GM23338 (cell line): Measurements from ENCODE around the gene MUS81.

ENCODE experiments used
- CREB1 ChIP-seq: fragments of 250-450 bp; sonication (Bioruptor Pico); IDR thresholded peaks from 2 replicates; pipeline ENCODE4 v1.5.0; 2020; ENCODE audit warnings: low read depth, mild to moderate bottlenecking, moderate library complexity
- EZH2 ChIP-seq: fragments of 200-600 bp; sonication (generic); IDR thresholded peaks from one replicate; pipeline ENCODE4 v1.8.0; 2017; ENCODE audit warnings: antibody characterized with exemption, mild to moderate bottlenecking, low read depth; ENCODE audit not compliant: unreplicated experiment
- EZH2phosphoT487 ChIP-seq: fragments of 200-600 bp; sonication (generic); IDR thresholded peaks from one replicate; pipeline ENCODE4 v1.8.1; 2018; ENCODE audit warnings: antibody characterized with exemption; ENCODE audit not compliant: unreplicated experiment
- POLR2AphosphoS5 ChIP-seq: IDR thresholded peaks from 2 replicates; pipeline ENCODE4 v1.6.1; 2016; ENCODE audit warnings: antibody characterized with exemption, low read depth
- ZNF462 ChIP-seq: fragments of 250-450 bp; sonication (Bioruptor Pico); IDR thresholded peaks from 2 replicates; pipeline ENCODE4 v1.5.0; 2020; ENCODE audit warnings: mild to moderate bottlenecking, moderate library complexity
- TF ChIP-seq, protein P1 (sequence below): IDR thresholded peaks from one replicate; pipeline ENCODE4 v1.6.1; 2018; ENCODE audit warnings: antibody characterized with exemption; ENCODE audit not compliant: unreplicated experiment
- TF ChIP-seq, protein P2 (sequence below), 2 experiments: fragments of 200-600 bp in 1 of 2; sonication (generic) in 1 of 2; conservative IDR thresholded peaks; 2 replicates each; pipeline versions ENCODE4 v1.5.1 to v1.6.1; 2016 to 2017; ENCODE audit warnings: antibody characterized with exemption in 2 of 2, low read depth in 2 of 2, mild to moderate bottlenecking in 2 of 2, moderate library complexity in 1 of 2

DNA sequence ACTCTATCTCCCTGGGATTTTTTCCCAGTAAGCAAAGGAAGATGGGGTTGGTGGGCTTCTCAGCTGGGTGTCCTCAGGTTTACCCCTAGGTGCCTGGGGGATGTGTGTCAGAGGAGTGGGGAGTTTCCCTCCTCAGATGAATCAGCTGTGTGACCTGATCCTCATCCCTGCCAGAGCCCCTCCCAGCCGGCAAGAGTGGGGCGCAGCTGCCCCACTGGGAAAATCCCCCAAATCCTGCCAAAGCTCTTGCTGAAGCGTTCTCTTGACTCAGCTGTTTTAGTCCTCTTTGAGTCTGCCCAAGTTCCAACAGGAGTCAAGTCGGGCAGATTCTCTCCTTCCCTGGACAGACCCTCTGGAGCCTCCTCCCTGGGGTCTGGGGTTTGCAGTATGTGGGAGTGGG lies 52.6 kb downstream of the MUS81 start:
- TF ChIP-seq ZNF462 (CRISPR knock-in tag) (no peak), POLR2AphosphoS5 (no peak), EZH2 (no peak), EZH2phosphoT487 (no peak), CREB1 (CRISPR knock-in tag) (no peak)
- TF ChIP-seq, protein P1, sequence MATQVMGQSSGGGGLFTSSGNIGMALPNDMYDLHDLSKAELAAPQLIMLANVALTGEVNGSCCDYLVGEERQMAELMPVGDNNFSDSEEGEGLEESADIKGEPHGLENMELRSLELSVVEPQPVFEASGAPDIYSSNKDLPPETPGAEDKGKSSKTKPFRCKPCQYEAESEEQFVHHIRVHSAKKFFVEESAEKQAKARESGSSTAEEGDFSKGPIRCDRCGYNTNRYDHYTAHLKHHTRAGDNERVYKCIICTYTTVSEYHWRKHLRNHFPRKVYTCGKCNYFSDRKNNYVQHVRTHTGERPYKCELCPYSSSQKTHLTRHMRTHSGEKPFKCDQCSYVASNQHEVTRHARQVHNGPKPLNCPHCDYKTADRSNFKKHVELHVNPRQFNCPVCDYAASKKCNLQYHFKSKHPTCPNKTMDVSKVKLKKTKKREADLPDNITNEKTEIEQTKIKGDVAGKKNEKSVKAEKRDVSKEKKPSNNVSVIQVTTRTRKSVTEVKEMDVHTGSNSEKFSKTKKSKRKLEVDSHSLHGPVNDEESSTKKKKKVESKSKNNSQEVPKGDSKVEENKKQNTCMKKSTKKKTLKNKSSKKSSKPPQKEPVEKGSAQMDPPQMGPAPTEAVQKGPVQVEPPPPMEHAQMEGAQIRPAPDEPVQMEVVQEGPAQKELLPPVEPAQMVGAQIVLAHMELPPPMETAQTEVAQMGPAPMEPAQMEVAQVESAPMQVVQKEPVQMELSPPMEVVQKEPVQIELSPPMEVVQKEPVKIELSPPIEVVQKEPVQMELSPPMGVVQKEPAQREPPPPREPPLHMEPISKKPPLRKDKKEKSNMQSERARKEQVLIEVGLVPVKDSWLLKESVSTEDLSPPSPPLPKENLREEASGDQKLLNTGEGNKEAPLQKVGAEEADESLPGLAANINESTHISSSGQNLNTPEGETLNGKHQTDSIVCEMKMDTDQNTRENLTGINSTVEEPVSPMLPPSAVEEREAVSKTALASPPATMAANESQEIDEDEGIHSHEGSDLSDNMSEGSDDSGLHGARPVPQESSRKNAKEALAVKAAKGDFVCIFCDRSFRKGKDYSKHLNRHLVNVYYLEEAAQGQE, result no peak
- TF ChIP-seq, protein P2, sequence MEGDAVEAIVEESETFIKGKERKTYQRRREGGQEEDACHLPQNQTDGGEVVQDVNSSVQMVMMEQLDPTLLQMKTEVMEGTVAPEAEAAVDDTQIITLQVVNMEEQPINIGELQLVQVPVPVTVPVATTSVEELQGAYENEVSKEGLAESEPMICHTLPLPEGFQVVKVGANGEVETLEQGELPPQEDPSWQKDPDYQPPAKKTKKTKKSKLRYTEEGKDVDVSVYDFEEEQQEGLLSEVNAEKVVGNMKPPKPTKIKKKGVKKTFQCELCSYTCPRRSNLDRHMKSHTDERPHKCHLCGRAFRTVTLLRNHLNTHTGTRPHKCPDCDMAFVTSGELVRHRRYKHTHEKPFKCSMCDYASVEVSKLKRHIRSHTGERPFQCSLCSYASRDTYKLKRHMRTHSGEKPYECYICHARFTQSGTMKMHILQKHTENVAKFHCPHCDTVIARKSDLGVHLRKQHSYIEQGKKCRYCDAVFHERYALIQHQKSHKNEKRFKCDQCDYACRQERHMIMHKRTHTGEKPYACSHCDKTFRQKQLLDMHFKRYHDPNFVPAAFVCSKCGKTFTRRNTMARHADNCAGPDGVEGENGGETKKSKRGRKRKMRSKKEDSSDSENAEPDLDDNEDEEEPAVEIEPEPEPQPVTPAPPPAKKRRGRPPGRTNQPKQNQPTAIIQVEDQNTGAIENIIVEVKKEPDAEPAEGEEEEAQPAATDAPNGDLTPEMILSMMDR (conservative IDR thresholded peaks at IDR 0.05; ENCODE audit: low read depth in 2 of 2), result no peak
